HL-60 (cell line): ENCODE measurements around the gene OPTN.

Experiments used
- DNase-seq, 2 experiments: peaks; one replicate each; pipeline ENCODE4 v3.0.0-alpha.2; 2010 to 2020; ENCODE audit warnings: low read depth in 1 of 2, low spot score in 1 of 2
- H3K27ac ChIP-seq: fragments of 250-450 bp; sonication (Bioruptor Pico); replicated peaks from 2 replicates; pipeline ENCODE4 v1.5.1; 2020; ENCODE audit warnings: mild to moderate bottlenecking, moderate library complexity
- H3K27me3 ChIP-seq: fragments of 250-450 bp; sonication (Bioruptor Pico); 2 replicates; pipeline ENCODE4 v1.5.1; 2021; ENCODE audit warnings: mild to moderate bottlenecking, moderate library complexity; ENCODE audit not compliant: insufficient read depth, poor library complexity, severe bottlenecking
- H3K4me3 ChIP-seq: replicated peaks from 2 replicates; pipeline ENCODE4 v1.5.1; 2011; ENCODE audit warnings: mild to moderate bottlenecking, control low read depth, low read length; ENCODE audit not compliant: insufficient read depth
- GABPA ChIP-seq: IDR thresholded peaks from 2 replicates; pipeline ENCODE4 v1.6.1; 2012; ENCODE audit warnings: low read depth
- POLR2AphosphoS5 ChIP-seq: IDR thresholded peaks from 2 replicates; pipeline ENCODE4 v1.6.1; 2012; ENCODE audit warnings: low read depth
- SPI1 ChIP-seq: IDR thresholded peaks from 2 replicates; pipeline ENCODE4 v1.6.1; 2012; ENCODE audit warnings: low read depth, mild to moderate bottlenecking, borderline replicate concordance
- TF ChIP-seq, protein P1 (sequence below): IDR thresholded peaks from 2 replicates; pipeline ENCODE4 v1.6.1; 2012; ENCODE audit warnings: low read depth; ENCODE audit not compliant: insufficient replicate concordance
- TF ChIP-seq, protein P2 (sequence below): IDR thresholded peaks from one replicate; pipeline ENCODE4 v1.5.1; 2011; ENCODE audit warnings: low read length, control low read depth, inconsistent platforms; ENCODE audit not compliant: insufficient read depth

Gene OPTN

DNA sequence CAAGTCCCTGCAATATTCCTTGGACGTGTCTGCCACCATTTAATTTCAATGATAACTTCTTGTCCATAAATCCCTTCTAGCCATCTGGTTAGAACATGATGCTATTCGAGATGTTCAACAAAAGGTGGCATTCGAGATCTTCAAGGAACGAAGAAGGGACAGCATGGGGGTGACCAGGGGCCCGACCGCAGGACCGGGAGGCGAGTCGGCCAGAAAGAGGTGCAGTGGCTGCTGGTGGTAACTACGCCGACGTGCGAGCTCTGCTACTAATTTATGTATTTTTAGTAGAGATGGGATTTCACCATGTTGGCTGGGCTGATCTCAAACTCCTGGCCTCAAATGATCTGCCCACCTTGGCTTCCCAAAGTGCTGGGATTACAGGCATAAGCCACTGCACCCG, 4.7 kb downstream of the OPTN start:
- no peak overlapping the region for H3K27ac ChIP-seq
- peaks cover 3% of the 10 kb centered on the region for H3K27me3 ChIP-seq
- no peak overlapping the region for H3K4me3 ChIP-seq
- TF ChIP-seq, protein P1, sequence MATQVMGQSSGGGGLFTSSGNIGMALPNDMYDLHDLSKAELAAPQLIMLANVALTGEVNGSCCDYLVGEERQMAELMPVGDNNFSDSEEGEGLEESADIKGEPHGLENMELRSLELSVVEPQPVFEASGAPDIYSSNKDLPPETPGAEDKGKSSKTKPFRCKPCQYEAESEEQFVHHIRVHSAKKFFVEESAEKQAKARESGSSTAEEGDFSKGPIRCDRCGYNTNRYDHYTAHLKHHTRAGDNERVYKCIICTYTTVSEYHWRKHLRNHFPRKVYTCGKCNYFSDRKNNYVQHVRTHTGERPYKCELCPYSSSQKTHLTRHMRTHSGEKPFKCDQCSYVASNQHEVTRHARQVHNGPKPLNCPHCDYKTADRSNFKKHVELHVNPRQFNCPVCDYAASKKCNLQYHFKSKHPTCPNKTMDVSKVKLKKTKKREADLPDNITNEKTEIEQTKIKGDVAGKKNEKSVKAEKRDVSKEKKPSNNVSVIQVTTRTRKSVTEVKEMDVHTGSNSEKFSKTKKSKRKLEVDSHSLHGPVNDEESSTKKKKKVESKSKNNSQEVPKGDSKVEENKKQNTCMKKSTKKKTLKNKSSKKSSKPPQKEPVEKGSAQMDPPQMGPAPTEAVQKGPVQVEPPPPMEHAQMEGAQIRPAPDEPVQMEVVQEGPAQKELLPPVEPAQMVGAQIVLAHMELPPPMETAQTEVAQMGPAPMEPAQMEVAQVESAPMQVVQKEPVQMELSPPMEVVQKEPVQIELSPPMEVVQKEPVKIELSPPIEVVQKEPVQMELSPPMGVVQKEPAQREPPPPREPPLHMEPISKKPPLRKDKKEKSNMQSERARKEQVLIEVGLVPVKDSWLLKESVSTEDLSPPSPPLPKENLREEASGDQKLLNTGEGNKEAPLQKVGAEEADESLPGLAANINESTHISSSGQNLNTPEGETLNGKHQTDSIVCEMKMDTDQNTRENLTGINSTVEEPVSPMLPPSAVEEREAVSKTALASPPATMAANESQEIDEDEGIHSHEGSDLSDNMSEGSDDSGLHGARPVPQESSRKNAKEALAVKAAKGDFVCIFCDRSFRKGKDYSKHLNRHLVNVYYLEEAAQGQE: no peak
- TF ChIP-seq SPI1: no peak
- no peak for TF ChIP-seq GABPA
- no peak for TF ChIP-seq POLR2AphosphoS5
- TF ChIP-seq, protein P2, sequence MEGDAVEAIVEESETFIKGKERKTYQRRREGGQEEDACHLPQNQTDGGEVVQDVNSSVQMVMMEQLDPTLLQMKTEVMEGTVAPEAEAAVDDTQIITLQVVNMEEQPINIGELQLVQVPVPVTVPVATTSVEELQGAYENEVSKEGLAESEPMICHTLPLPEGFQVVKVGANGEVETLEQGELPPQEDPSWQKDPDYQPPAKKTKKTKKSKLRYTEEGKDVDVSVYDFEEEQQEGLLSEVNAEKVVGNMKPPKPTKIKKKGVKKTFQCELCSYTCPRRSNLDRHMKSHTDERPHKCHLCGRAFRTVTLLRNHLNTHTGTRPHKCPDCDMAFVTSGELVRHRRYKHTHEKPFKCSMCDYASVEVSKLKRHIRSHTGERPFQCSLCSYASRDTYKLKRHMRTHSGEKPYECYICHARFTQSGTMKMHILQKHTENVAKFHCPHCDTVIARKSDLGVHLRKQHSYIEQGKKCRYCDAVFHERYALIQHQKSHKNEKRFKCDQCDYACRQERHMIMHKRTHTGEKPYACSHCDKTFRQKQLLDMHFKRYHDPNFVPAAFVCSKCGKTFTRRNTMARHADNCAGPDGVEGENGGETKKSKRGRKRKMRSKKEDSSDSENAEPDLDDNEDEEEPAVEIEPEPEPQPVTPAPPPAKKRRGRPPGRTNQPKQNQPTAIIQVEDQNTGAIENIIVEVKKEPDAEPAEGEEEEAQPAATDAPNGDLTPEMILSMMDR: no peak
- no peak for DNase-seq

DNA sequence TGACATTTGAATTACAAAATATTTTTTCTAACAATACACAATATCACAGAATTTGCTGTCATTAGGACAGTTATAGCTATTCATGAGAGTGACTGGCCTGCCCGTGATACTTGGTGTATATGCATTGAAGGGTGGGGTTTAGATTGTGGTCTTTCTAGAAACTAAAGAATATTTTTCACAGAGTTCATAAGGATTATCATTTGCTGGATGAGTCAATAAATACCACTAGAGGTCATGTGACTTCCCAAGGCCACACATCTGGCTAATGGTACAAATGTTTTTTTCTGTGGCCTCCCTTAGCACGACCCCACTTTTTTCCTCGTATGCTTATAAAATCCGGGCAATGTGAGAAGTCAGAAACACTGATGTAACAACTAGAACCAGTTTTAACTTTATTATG, 5.2 kb downstream of the OPTN start:
- Histone ChIP-seq H3K4me3 (no peak overlapping the region), H3K27ac (no peak overlapping the region), H3K27me3 (peaks cover 3% of the 10 kb centered on the region)
- TF ChIP-seq POLR2AphosphoS5: no peak
- no peak for TF ChIP-seq GABPA
- TF ChIP-seq, protein P1: no peak
- TF ChIP-seq SPI1: no peak
- TF ChIP-seq, protein P2: no peak
- no peak for DNase-seq

DNA sequence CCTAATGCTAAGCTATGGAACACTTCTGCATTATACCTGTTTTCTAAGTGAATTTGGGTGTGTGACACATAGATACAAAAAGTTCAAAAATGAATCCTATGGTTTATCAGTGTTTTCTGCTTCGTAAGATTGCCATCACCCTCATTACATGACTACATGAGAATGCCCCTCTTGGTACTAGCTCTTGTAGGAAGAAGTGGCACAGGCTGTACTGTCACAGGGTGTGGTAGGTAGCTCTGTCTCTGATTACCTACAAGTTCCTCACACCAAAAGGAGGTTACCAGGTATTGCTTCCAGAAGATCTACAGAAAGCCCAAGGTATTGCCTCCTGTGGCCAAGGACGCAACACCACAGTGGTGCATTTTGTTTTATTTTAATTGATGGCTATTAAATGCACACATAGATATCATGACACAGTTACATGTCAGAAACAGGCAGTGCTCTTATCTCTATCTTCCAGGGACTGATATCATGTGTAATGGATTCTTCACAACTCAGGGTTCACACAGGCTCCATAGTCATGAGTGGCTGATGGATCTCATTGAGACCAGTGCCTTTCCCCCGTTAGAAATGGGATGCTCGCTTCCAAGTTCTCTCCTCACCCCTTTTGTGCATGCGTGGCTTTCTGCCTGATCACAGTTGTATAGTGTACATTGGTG, 6.6 kb downstream of the OPTN start:
- Histone ChIP-seq H3K27ac (no peak overlapping the region), H3K4me3 (no peak overlapping the region), H3K27me3 (no peaks in the 10 kb centered on the region)
- DNase-seq: no peak
- TF ChIP-seq, protein P2: no peak
- no peak for TF ChIP-seq GABPA
- TF ChIP-seq POLR2AphosphoS5: no peak

DNA sequence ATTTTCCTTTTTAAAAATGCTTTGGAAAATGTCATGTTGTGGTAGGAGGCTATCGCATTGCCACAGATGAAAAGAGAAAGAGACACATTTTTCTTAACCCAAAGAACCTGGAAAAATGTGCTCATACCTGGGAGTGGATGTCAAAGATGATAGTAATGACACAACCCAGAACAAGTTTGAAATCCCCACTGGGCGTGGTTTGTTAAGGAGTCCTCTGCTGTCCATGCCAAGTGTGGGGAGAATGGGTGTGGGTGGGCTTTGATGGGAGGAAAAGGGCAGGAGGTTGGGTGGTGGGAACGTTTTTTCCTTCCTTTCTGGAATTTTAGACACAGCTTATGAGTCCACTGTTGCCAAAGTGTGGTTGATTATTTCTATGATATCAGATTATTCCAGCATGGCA, 10.9 kb downstream of the OPTN start:
- TF ChIP-seq SPI1 (no peak), POLR2AphosphoS5 (no peak), GABPA (no peak)
- TF ChIP-seq, protein P1: no peak
- TF ChIP-seq, protein P2: no peak
- Histone ChIP-seq H3K27ac (no peak overlapping the region), H3K4me3 (no peak overlapping the region), H3K27me3 (no peaks in the 10 kb centered on the region)
- DNase-seq: no peak
